CD4-positive, CD25-positive, alpha-beta regulatory T cell (primary cell): ENCODE results near the gene DGKB. TPM values are rescaled to one million over a fixed set of nuclear protein-coding genes. Genes with fewer than 3 reads are reported as not detected.
"Not testable (repeated sequence)": the region's sequence is repeated elsewhere in the genome, so short reads cannot be mapped to it uniquely, and the experiment has no call there.

Experiments used
- ATAC-seq, 2 donors: fragments of 150-1000 bp; cut with Tn5 transposase; one replicate each; pipeline ENCODE4 v1.10.0; 2021; ENCODE audit warnings: low read depth in 2 of 2, moderate number of reproducible peaks in 2 of 2, moderate library complexity in 1 of 2
- DNase-seq, 3 donors: peaks; one replicate each; pipeline versions ENCODE4 v3.0.0 to v3.0.0-alpha.2; 2012 to 2022; ENCODE audit warnings: mixed read lengths in 1 of 3
- H3K27ac ChIP-seq: one replicate; pipeline ENCODE4 v1.7.0; 2013; ENCODE audit warnings: mild to moderate bottlenecking, low read length; ENCODE audit not compliant: insufficient read depth, poor library complexity, severe bottlenecking
- H3K27me3 ChIP-seq: one replicate; pipeline ENCODE4 v1.7.0; 2013; ENCODE audit warnings: low read length; ENCODE audit not compliant: control insufficient read depth, insufficient read depth
- H3K36me3 ChIP-seq: one replicate; pipeline ENCODE4 v1.7.0; 2013; ENCODE audit warnings: mild to moderate bottlenecking, low read length, moderate library complexity; ENCODE audit not compliant: control insufficient read depth, insufficient read depth
- H3K4me1 ChIP-seq: 2 replicates; pipeline ENCODE4 v1.7.0; 2013; ENCODE audit warnings: mild to moderate bottlenecking, low read length; ENCODE audit not compliant: insufficient read depth, control insufficient read depth, poor library complexity, severe bottlenecking
- H3K4me3 ChIP-seq: one replicate; pipeline ENCODE4 v1.7.0; 2013; ENCODE audit warnings: low read depth, mild to moderate bottlenecking, low read length, moderate library complexity
- H3K9me3 ChIP-seq, 2 experiments: 1 replicate in 1 of 2; 2 replicates in 1 of 2; pipeline ENCODE4 v1.7.0; 2013; ENCODE audit warnings: low read length in 2 of 2, mild to moderate bottlenecking in 1 of 2, moderate library complexity in 1 of 2; ENCODE audit not compliant: control insufficient read depth in 2 of 2
- H3K27ac Mint-ChIP-seq, 3 donors: one replicate each; pipeline ENCODE4 v1.8.0; 2020 to 2022; ENCODE audit warnings: mild to moderate bottlenecking in 3 of 3, mixed read lengths in 3 of 3, moderate library complexity in 2 of 3
- H3K27me3 Mint-ChIP-seq: one replicate; pipeline ENCODE4 v1.8.0; 2022; ENCODE audit warnings: mild to moderate bottlenecking, mixed read lengths
- H3K36me3 Mint-ChIP-seq: one replicate; pipeline ENCODE4 v1.8.0; 2020; ENCODE audit warnings: mixed read lengths
- H3K4me1 Mint-ChIP-seq, 4 donors: one replicate each; pipeline ENCODE4 v1.8.0; 2020 to 2022; ENCODE audit warnings: mixed read lengths in 4 of 4, mild to moderate bottlenecking in 1 of 4
- H3K4me3 Mint-ChIP-seq, 4 donors: one replicate each; pipeline ENCODE4 v1.8.0; 2020 to 2022; ENCODE audit warnings: mild to moderate bottlenecking in 4 of 4, mixed read lengths in 4 of 4, moderate library complexity in 3 of 4
- H3K9me3 Mint-ChIP-seq, 7 donors: one replicate each; pipeline ENCODE4 v1.8.0; 2020 to 2022; ENCODE audit warnings: mixed read lengths in 7 of 7, mild to moderate bottlenecking in 3 of 7, moderate library complexity in 2 of 7
- polyA plus RNA-seq, 4 donors: library from polyadenylated mRNA; unstranded; fragments of 300-500 nt; fragmentation: Illumina TruSeq; gene quantifications; one replicate each; pipeline ENCODE4 v1.2.3, GENCODE V29; 2021
- total RNA-seq: library from RNA; stranded (reverse); gene quantifications from one replicate; pipeline ENCODE4 v1.2.3, GENCODE V29; 2022

Gene DGKB
- total and polyA plus RNA-seq, 5 donors from 2014 or later, result not detected

DNA sequence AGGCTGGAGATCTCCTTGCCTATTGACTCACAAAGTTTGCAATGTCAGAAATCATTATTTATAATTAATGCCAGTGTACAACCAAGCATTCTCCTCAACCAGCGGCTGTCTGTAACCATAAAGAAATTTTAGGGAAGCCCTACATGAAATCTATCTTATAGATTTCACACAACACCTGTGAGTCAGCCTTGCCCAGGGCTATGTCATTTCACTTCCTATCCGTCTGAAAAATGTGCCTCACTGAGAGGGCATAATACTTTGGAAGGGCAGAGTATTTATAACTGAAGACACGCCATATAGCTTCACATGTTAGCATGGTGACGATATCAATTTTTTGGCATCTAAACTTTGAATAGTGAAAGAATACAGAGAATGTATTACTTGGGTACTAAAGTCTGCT is 616.5 kb downstream of the DGKB start:
- no peaks in the 10 kb centered on the region for H3K36me3 ChIP-seq
- H3K4me3 ChIP-seq, result no peak overlapping the region
- H3K27ac ChIP-seq, result no peak overlapping the region
- no peak overlapping the region for H3K4me3 Mint-ChIP-seq
- DNase-seq (no peak), ATAC-seq (no peak)
- no peaks in the 10 kb centered on the region for H3K27me3 ChIP-seq
- no peaks in the 10 kb centered on the region for H3K4me1 Mint-ChIP-seq
- H3K9me3 Mint-ChIP-seq, result peaks cover 0 to 4% (median 0%) of the 10 kb centered on the region in 7 donors
- no peaks in the 10 kb centered on the region for H3K27me3 Mint-ChIP-seq
- H3K36me3 Mint-ChIP-seq, result no peaks in the 10 kb centered on the region
- H3K27ac Mint-ChIP-seq, result no peak overlapping the region
- no peaks in the 10 kb centered on the region for H3K9me3 ChIP-seq
- H3K4me1 ChIP-seq, result no peaks in the 10 kb centered on the region

DNA sequence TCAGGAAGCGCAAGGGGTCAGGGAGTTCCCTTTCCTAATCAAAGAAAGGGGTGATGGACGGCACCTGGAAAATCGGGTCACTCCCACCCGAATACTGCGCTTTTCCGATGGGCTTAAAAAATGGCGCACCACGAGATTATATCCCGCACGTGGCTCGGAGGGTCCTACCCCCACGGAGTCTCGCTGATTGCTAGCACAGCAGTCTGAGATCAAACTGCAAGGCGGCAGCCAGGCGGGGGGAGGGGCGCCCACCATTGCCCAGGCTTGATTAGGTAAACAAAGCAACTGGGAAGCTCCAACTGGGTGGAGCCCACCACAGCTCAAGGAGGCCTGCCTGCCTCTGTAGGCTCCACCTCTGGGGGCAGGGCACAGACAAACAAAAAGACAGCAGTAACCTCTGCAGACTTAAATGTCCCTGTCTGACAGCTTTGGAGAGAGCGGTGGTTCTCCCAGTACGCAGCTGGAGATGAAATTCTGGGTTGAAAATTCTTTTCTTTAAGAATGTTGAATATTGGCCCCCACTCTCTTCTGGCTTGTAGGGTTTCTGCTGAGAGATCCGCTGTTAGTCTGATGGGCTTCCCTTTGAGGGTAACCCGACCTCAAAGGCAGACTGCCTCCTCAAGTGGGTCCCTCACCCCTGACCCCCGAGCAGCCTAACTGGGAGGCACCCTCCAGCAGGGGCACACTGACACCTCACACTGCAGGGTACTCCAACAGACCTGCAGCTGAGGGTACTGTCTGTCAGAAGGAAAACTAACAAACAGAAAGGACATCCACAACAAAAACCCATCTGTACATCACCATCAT is 623.3 kb downstream of the DGKB start:
- not testable (repeated sequence) for H3K27me3 ChIP-seq, DNase-seq, H3K27ac ChIP-seq, H3K9me3 ChIP-seq, H3K4me3 Mint-ChIP-seq, ATAC-seq, H3K27ac Mint-ChIP-seq, H3K36me3 ChIP-seq, H3K36me3 Mint-ChIP-seq, H3K4me3 ChIP-seq, H3K4me1 Mint-ChIP-seq, H3K4me1 ChIP-seq, H3K27me3 Mint-ChIP-seq
- peaks cover 0 to 15% (median 2%) of the 10 kb centered on the region in 7 donors for H3K9me3 Mint-ChIP-seq

DNA sequence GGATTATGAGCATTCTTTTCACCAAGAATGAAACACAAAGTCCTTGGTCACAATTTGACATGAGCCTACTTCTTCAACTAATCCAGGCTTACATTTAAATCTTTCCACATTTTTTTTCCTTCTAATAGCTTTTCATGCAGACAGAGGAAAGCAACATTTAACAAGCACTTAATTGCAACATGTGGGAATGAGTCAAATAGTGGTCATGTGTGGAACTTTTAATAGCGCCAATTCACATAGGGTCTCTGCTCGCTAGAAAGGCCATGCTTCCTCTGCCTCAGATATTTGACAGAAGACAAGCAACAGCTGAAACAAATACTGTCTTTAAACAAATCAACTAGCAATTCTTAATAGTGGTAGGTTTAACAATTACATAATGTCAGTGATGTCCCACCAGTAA is 627.2 kb downstream of the DGKB start:
- H3K4me1 Mint-ChIP-seq, result no peaks in the 10 kb centered on the region
- Histone ChIP-seq H3K4me1 (no peaks in the 10 kb centered on the region), H3K4me3 (no peak overlapping the region), H3K9me3 (peaks cover 0 to 2% of the 10 kb centered on the region in 2 experiments), H3K36me3 (no peaks in the 10 kb centered on the region), H3K27ac (no peak overlapping the region), H3K27me3 (no peaks in the 10 kb centered on the region)
- H3K36me3 Mint-ChIP-seq, result no peaks in the 10 kb centered on the region
- ATAC-seq, result no peak
- H3K27me3 Mint-ChIP-seq, result no peaks in the 10 kb centered on the region
- no peak overlapping the region for H3K4me3 Mint-ChIP-seq
- H3K9me3 Mint-ChIP-seq, result peaks cover 0 to 15% (median 4%) of the 10 kb centered on the region in 7 donors
- no peak overlapping the region for H3K27ac Mint-ChIP-seq
- no peak for DNase-seq

DNA sequence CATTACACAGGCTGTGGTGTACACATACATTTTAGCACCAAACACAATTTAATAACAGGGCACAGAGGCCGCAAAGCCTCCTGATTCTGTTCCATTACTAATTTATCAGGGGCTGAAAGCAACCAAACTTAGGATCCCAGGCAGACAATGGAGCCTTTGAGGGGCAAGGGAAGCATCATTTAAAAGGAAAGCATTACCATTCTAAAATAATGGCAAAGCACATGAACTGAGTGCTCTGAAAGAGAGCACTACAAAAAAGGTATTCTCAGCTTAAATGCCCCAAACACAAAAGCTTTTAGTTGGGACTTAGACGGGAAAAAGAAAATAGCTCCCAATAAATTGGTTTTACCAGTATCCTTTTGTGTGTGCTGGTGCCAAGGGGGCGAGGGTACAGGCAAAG is 631.1 kb downstream of the DGKB start:
- Mint-ChIP-seq H3K27me3 (no peaks in the 10 kb centered on the region), H3K4me1 (no peaks in the 10 kb centered on the region), H3K4me3 (no peak overlapping the region), H3K27ac (no peak overlapping the region), H3K9me3 (peaks cover 0 to 6% (median 1%) of the 10 kb centered on the region in 7 donors), H3K36me3 (no peaks in the 10 kb centered on the region)
- no peak overlapping the region for H3K27ac ChIP-seq
- H3K4me1 ChIP-seq, result no peaks in the 10 kb centered on the region
- H3K9me3 ChIP-seq, result peaks cover 0 to 2% of the 10 kb centered on the region in 2 experiments
- DNase-seq (no peak), ATAC-seq (no peak)
- H3K36me3 ChIP-seq, result no peaks in the 10 kb centered on the region
- H3K27me3 ChIP-seq, result no peaks in the 10 kb centered on the region
- no peak overlapping the region for H3K4me3 ChIP-seq

DNA sequence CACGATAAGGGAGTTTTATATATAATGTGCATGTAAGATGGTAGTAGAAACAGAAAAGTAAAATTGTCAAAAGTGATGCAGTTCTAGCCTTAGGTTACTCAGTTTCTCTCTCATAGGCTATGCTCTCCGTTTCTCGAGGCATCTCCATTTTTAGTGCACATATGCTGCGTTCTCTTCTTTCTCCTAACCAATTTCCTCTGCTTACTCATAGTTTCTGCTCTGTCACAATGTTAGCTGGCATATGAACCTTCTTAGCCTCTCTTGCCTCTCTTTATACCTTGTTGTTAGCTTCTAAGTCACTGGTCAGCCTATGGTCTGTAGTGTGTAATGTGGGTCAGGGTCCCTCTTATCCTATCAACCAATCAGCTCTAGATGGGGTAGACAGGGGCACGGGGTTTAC is 632.5 kb downstream of the DGKB start:
- H3K36me3 ChIP-seq, result no peaks in the 10 kb centered on the region
- no peaks in the 10 kb centered on the region for H3K27me3 Mint-ChIP-seq
- H3K9me3 ChIP-seq, result no peaks in the 10 kb centered on the region
- H3K27me3 ChIP-seq, result no peaks in the 10 kb centered on the region
- DNase-seq (no peak), ATAC-seq (no peak)
- H3K4me1 ChIP-seq, result no peaks in the 10 kb centered on the region
- peaks cover 0 to 6% (median 3%) of the 10 kb centered on the region in 7 donors for H3K9me3 Mint-ChIP-seq
- no peak overlapping the region for H3K4me3 ChIP-seq
- H3K36me3 Mint-ChIP-seq, result no peaks in the 10 kb centered on the region
- H3K4me3 Mint-ChIP-seq, result no peak overlapping the region
- no peaks in the 10 kb centered on the region for H3K4me1 Mint-ChIP-seq
- H3K27ac ChIP-seq, result no peak overlapping the region
- no peak overlapping the region for H3K27ac Mint-ChIP-seq

DNA sequence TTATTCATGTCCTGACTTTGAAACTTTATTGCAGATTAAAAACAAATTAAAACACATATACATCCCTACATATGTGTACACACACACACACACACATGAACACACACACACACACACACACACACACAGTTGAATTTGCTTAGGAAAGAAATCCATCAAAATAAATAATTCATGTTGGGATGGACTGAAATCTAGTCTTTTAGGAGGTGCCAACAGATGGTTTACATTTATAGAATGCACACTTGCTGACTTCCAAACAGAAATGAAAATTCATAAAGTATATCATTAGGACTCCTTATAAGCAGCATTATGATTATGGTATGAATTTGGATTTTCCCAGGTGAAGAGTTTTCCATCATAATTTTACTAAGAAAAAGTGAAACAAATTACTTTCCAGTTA is 642.5 kb downstream of the DGKB start:
- DNase-seq, result no peak
- Histone ChIP-seq H3K9me3 (no peaks in the 10 kb centered on the region), H3K27me3 (no peaks in the 10 kb centered on the region), H3K27ac (no peak overlapping the region), H3K4me3 (no peak overlapping the region), H3K36me3 (no peaks in the 10 kb centered on the region), H3K4me1 (no peaks in the 10 kb centered on the region)
- Mint-ChIP-seq H3K36me3 (no peaks in the 10 kb centered on the region), H3K9me3 (peaks cover 0 to 6% (median 4%) of the 10 kb centered on the region in 7 donors), H3K27me3 (no peaks in the 10 kb centered on the region), H3K4me1 (no peaks in the 10 kb centered on the region), H3K27ac (no peak overlapping the region), H3K4me3 (no peak overlapping the region)
- no peak for ATAC-seq

DNA sequence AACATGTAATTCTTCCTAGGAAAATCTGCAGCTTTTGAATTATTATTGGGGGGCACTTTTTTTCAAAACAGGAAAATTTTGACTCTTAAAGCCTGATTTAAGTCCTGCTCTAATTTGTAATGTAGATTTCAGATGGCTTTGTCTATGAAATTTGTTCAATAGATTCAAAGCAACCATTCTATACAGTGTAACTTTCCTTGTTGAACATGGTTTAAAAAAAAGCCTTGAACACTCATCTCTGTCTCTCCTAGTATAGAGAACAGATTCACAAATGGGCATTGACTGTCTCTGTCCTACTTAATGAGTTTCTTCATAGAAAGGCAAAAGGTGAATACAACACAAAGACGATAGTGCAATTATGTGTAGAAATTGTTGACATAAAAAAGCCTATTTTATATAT is 643.7 kb downstream of the DGKB start:
- Histone ChIP-seq H3K4me3 (no peak overlapping the region), H3K4me1 (no peaks in the 10 kb centered on the region), H3K36me3 (no peaks in the 10 kb centered on the region), H3K9me3 (no peaks in the 10 kb centered on the region), H3K27me3 (no peaks in the 10 kb centered on the region), H3K27ac (no peak overlapping the region)
- DNase-seq (no peak), ATAC-seq (no peak)
- H3K4me1 Mint-ChIP-seq, result no peaks in the 10 kb centered on the region
- no peaks in the 10 kb centered on the region for H3K27me3 Mint-ChIP-seq
- no peak overlapping the region for H3K4me3 Mint-ChIP-seq
- peaks cover 0 to 7% (median 3%) of the 10 kb centered on the region in 7 donors for H3K9me3 Mint-ChIP-seq
- H3K36me3 Mint-ChIP-seq, result no peaks in the 10 kb centered on the region
- no peak overlapping the region for H3K27ac Mint-ChIP-seq

DNA sequence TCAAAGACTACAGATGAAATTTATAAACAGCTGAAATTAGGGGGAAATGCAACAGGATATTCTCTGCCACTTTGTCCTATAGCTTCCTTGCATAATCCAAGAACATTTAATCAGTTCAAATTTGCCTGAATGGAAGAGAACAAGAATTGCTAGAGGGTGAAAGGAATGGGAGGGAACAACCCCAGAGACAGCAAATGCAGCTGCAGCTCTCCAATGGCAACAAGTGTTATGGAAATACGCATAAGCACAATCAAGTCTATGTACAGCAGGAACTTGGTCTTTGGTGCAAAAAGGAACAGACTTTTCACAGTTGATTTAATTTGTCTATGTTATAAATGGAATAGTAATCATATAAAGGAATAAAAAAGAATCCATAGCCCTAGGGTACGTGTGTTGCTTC is 644.1 kb downstream of the DGKB start:
- Histone ChIP-seq H3K27ac (no peak overlapping the region), H3K27me3 (no peaks in the 10 kb centered on the region), H3K4me3 (no peak overlapping the region), H3K36me3 (no peaks in the 10 kb centered on the region), H3K9me3 (no peaks in the 10 kb centered on the region), H3K4me1 (no peaks in the 10 kb centered on the region)
- H3K4me1 Mint-ChIP-seq, result no peaks in the 10 kb centered on the region
- DNase-seq (no peak), ATAC-seq (no peak)
- no peak overlapping the region for H3K4me3 Mint-ChIP-seq
- H3K9me3 Mint-ChIP-seq, result peaks cover 0 to 9% (median 3%) of the 10 kb centered on the region in 7 donors
- no peaks in the 10 kb centered on the region for H3K27me3 Mint-ChIP-seq
- H3K36me3 Mint-ChIP-seq, result no peaks in the 10 kb centered on the region
- H3K27ac Mint-ChIP-seq, result no peak overlapping the region
